Inflammatory macrophage (primary cell): ENCODE results near the gene CD163.
"Not testable (repeated sequence)": the region's sequence is repeated elsewhere in the genome, so short reads cannot be mapped to it uniquely, and the experiment has no call there.

Source experiments
- DNase-seq, 2 donors: peaks; one replicate each; pipeline ENCODE4 v3.0.0-alpha.2; 2020 to 2022

The CD163 gene

GRCh38 chr12:7448099-7448498, 55.5 kb downstream of the CD163 start:
- DNase-seq = no peak

GRCh38 chr12:7444537-7444936, 59.0 kb downstream of the CD163 start:
- DNase-seq = no peak

GRCh38 chr12:7444076-7444475, 59.5 kb downstream of the CD163 start, which contains the start of gene CD163L1:
TSS of gene CD163L1 (minus strand) at chr12:7444153. CDS start at chr12:7444127, 26 bp downstream.
- peak; percentile 42 to 58 for DNase-seq

- no peak for DNase-seq
Measured at GRCh38 chr12:7441216-7441615, 62.4 kb downstream of the CD163 start.

- DNase-seq = peak; percentile 70 to 72
Measured at GRCh38 chr12:7439579-7440505, 63.7 kb downstream of the CD163 start.

- DNase-seq = not testable (repeated sequence)
Measured at GRCh38 chr12:7438291-7438995, 65.1 kb downstream of the CD163 start.

GRCh38 chr12:7437494-7437893, 66.1 kb downstream of the CD163 start:
- DNase-seq = not testable (repeated sequence)

GRCh38 chr12:7434670-7435069, 68.9 kb downstream of the CD163 start:
- DNase-seq = no peak

- no peak for DNase-seq
Measured at GRCh38 chr12:7433276-7433822, 70.2 kb downstream of the CD163 start.

- no peak for DNase-seq
Measured at GRCh38 chr12:7431993-7432685, 71.4 kb downstream of the CD163 start.
